GM12878 (cell line): Measurements from ENCODE around the gene BRD3.

ENCODE experiments used
- MTA2 ChIP-seq: fragments of 450-650 bp; IDR thresholded peaks from 2 replicates; pipeline ENCODE4 v1.6.1; 2016; ENCODE audit warnings: low read depth, mild to moderate bottlenecking, moderate library complexity
- TF ChIP-seq, protein P1 (sequence below): fragments of 450-650 bp; IDR thresholded peaks from 2 replicates; pipeline ENCODE4 v1.6.1; 2016; ENCODE audit warnings: mild to moderate bottlenecking, moderate library complexity, borderline replicate concordance

GRCh38 chr9:134052941-134053340 is 14.9 kb downstream of the BRD3 start:
- TF ChIP-seq MTA2: no peak
- TF ChIP-seq, protein P1, sequence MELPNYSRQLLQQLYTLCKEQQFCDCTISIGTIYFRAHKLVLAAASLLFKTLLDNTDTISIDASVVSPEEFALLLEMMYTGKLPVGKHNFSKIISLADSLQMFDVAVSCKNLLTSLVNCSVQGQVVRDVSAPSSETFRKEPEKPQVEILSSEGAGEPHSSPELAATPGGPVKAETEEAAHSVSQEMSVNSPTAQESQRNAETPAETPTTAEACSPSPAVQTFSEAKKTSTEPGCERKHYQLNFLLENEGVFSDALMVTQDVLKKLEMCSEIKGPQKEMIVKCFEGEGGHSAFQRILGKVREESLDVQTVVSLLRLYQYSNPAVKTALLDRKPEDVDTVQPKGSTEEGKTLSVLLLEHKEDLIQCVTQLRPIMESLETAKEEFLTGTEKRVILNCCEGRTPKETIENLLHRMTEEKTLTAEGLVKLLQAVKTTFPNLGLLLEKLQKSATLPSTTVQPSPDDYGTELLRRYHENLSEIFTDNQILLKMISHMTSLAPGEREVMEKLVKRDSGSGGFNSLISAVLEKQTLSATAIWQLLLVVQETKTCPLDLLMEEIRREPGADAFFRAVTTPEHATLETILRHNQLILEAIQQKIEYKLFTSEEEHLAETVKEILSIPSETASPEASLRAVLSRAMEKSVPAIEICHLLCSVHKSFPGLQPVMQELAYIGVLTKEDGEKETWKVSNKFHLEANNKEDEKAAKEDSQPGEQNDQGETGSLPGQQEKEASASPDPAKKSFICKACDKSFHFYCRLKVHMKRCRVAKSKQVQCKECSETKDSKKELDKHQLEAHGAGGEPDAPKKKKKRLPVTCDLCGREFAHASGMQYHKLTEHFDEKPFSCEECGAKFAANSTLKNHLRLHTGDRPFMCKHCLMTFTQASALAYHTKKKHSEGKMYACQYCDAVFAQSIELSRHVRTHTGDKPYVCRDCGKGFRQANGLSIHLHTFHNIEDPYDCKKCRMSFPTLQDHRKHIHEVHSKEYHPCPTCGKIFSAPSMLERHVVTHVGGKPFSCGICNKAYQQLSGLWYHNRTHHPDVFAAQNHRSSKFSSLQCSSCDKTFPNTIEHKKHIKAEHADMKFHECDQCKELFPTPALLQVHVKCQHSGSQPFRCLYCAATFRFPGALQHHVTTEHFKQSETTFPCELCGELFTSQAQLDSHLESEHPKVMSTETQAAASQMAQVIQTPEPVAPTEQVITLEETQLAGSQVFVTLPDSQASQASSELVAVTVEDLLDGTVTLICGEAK: no peak
